ENCODE data around the gene ENDOU.

Gene ENDOU

GRCh38 chr12:47743311-47743860 lies 18.1 kb upstream of the ENDOU start:
- no peak for DNase-seq (ENCODE audit: extremely low read depth, low read depth)
- TF ChIP-seq CTCF (IDR thresholded peaks at IDR 0.05; ENCODE audit: low read depth, low read length, missing control alignments) = no peak
- no peak overlapping the region for H3K4me3 ChIP-seq (replicated peaks; ENCODE audit: low read depth, low read length)

- peak; percentile 98 for TF ChIP-seq CTCF (IDR thresholded peaks at IDR 0.05; ENCODE audit: low read depth, low read length, missing control alignments)
- H3K4me3 ChIP-seq (replicated peaks; ENCODE audit: low read depth, low read length) = no peak overlapping the region
- DNase-seq (ENCODE audit: extremely low read depth, low read depth) = no peak
These were observed 17.0 kb upstream of the ENDOU start for GRCh38 chr12:47742253-47742825.

- DNase-seq (ENCODE audit: extremely low read depth, low read depth) = no peak
- TF ChIP-seq CTCF (IDR thresholded peaks at IDR 0.05; ENCODE audit: low read depth, low read length, missing control alignments) = no peak
- no peak overlapping the region for H3K4me3 ChIP-seq (replicated peaks; ENCODE audit: low read depth, low read length)
These were observed 16.0 kb upstream of the ENDOU start for GRCh38 chr12:47741340-47741703.

GRCh38 chr12:47740606-47741339 lies 15.5 kb upstream of the ENDOU start:
- no peak for TF ChIP-seq CTCF (IDR thresholded peaks at IDR 0.05; ENCODE audit: low read depth, low read length, missing control alignments)
- no peak overlapping the region for H3K4me3 ChIP-seq (replicated peaks; ENCODE audit: low read depth, low read length)
- no peak for DNase-seq (ENCODE audit: extremely low read depth, low read depth)

- H3K4me3 ChIP-seq (replicated peaks; ENCODE audit: low read depth, low read length) = no peak overlapping the region
- DNase-seq (ENCODE audit: extremely low read depth, low read depth) = no peak
- no peak for TF ChIP-seq CTCF (IDR thresholded peaks at IDR 0.05; ENCODE audit: low read depth, low read length, missing control alignments)
These were observed 14.7 kb upstream of the ENDOU start for GRCh38 chr12:47739979-47740378.

GRCh38 chr12:47739297-47739696 lies 14.0 kb upstream of the ENDOU start:
- no peak for DNase-seq (ENCODE audit: extremely low read depth, low read depth)
- H3K4me3 ChIP-seq (replicated peaks; ENCODE audit: low read depth, low read length) = no peak overlapping the region
- no peak for TF ChIP-seq CTCF (IDR thresholded peaks at IDR 0.05; ENCODE audit: low read depth, low read length, missing control alignments)
